Lung (tissue), 12 donors: ENCODE results near the gene SAMM50. TPM values are rescaled to one million over a fixed set of nuclear protein-coding genes. Genes with fewer than 3 reads are reported as not detected.

ENCODE experiments used
- ATAC-seq: fragments of 200-7000 bp; cut with Tn5 transposase; one replicate; pipeline ENCODE4 v1.9.1; 2020; ENCODE audit warnings: moderate number of reproducible peaks; ENCODE audit not compliant: insufficient read depth, low FRiP score
- DNase-seq, 3 donors: peaks; one replicate each; pipeline ENCODE4 v3.0.0-alpha.2; 2013 to 2017
- H3K27ac ChIP-seq, 2 donors: one replicate each; pipeline ENCODE4 v1.5.1; 2013; ENCODE audit warnings: mild to moderate bottlenecking in 2 of 2, moderate library complexity in 2 of 2, control low read depth in 1 of 2, inconsistent platforms in 1 of 2, low read depth in 1 of 2, low read length in 1 of 2
- H3K27me3 ChIP-seq, 3 donors: one replicate each; pipeline ENCODE4 v1.5.1; 2013; ENCODE audit warnings: low read length in 2 of 3; ENCODE audit not compliant: control insufficient read depth in 3 of 3, insufficient read depth in 3 of 3
- H3K36me3 ChIP-seq, 4 donors: one replicate each; pipeline ENCODE4 v1.5.1; 2013; ENCODE audit warnings: low read length in 4 of 4, mild to moderate bottlenecking in 1 of 4, moderate library complexity in 1 of 4; ENCODE audit not compliant: control insufficient read depth in 4 of 4, insufficient read depth in 4 of 4
- H3K4me1 ChIP-seq, 5 donors: one replicate each; pipeline ENCODE4 v1.5.1; 2013; ENCODE audit warnings: low read length in 5 of 5, mild to moderate bottlenecking in 2 of 5, moderate library complexity in 1 of 5; ENCODE audit not compliant: control insufficient read depth in 5 of 5, insufficient read depth in 5 of 5
- H3K4me3 ChIP-seq: one replicate; pipeline ENCODE4 v1.5.1; 2013; ENCODE audit warnings: mild to moderate bottlenecking, control low read depth, moderate library complexity
- H3K9ac ChIP-seq, 2 donors: one replicate each; pipeline ENCODE4 v1.5.1; 2013; ENCODE audit warnings: low read length in 2 of 2, control low read depth in 1 of 2; ENCODE audit not compliant: insufficient read depth in 1 of 2
- H3K9me3 ChIP-seq, 4 donors: one replicate each; pipeline ENCODE4 v1.5.1; 2013; ENCODE audit warnings: low read length in 3 of 4, mild to moderate bottlenecking in 1 of 4, moderate library complexity in 1 of 4; ENCODE audit not compliant: control insufficient read depth in 4 of 4, insufficient read depth in 3 of 4
- WGBS, 2 donors: extraction: QIAGEN DNeasy Blood & Tissue Kit; methylation state at CpG; one replicate each; pipeline ENCODE4 v1.1.7; 2013; 5-methylcytosine and 5-hydroxymethylcytosine counted together
- polyA plus RNA-seq, 2 donors: library from polyadenylated mRNA; stranded (reverse); fragments of 200-250 nt; gene quantifications; one replicate each; pipeline ENCODE4 v1.2.1, GENCODE V29; 2013
- total RNA-seq, 2 donors: library from RNA; depleted of rRNA in 1 of 2; stranded (reverse); fragments of >200 nt in 1 of 2; gene quantifications; one replicate each; pipeline ENCODE4 v1.2.1, GENCODE V29; 2014 to 2021
- TF ChIP-seq, protein P1 (sequence below): IDR thresholded peaks from 2 replicates; pipeline ENCODE4 v1.5.1; 2012; ENCODE audit warnings: mild to moderate bottlenecking; ENCODE audit errors: control extremely low read depth, extremely low read depth
- donor health status: control.
- donor health status: control.
- donor health status: Bipolar disorder and iron deficiency.
- donor health status: healthy.
- donor health status: DM: yes; HTN: yes; CAD: no.

The SAMM50 gene
- total and polyA plus RNA-seq, 4 donors: 11.2 to 35.9 (median 30.5) TPM

DNA sequence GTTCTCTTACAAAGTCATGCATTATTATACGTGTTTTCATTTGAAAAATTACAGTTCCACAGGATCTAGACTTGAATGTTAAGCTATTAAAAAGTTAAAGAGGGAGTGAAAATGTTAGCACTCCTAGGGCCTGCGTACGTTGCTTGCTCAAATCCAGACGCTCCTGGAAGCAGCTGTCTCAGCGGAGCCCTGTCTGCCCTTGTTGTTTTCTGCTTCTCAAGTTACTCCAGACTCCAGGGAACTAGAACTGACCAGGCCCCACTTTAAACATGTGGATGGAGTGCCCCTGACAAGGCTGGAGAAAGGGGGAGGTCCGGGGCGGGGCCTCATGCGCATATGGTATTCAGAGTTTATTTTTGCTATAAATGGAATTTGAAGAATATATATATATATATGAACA, 78.5 kb downstream of the SAMM50 start:
- no peak overlapping the region for H3K27ac ChIP-seq
- TF ChIP-seq, protein P1, sequence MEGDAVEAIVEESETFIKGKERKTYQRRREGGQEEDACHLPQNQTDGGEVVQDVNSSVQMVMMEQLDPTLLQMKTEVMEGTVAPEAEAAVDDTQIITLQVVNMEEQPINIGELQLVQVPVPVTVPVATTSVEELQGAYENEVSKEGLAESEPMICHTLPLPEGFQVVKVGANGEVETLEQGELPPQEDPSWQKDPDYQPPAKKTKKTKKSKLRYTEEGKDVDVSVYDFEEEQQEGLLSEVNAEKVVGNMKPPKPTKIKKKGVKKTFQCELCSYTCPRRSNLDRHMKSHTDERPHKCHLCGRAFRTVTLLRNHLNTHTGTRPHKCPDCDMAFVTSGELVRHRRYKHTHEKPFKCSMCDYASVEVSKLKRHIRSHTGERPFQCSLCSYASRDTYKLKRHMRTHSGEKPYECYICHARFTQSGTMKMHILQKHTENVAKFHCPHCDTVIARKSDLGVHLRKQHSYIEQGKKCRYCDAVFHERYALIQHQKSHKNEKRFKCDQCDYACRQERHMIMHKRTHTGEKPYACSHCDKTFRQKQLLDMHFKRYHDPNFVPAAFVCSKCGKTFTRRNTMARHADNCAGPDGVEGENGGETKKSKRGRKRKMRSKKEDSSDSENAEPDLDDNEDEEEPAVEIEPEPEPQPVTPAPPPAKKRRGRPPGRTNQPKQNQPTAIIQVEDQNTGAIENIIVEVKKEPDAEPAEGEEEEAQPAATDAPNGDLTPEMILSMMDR: no peak
- no peaks in the 10 kb centered on the region for H3K36me3 ChIP-seq
- no peaks in the 10 kb centered on the region for H3K27me3 ChIP-seq
- peak; percentile 56 to 71 (median 56) for DNase-seq
- no peak overlapping the region for H3K4me3 ChIP-seq
- H3K4me1 ChIP-seq: peaks cover 0 to 18% (median 8%) of the 10 kb centered on the region in 5 donors
- H3K9ac ChIP-seq: no peak overlapping the region
- 69 to 88% methylated on average over 8 of the region's 8 CpGs for WGBS, 2 donors
- ATAC-seq: no peak
- H3K9me3 ChIP-seq: no peaks in the 10 kb centered on the region

DNA sequence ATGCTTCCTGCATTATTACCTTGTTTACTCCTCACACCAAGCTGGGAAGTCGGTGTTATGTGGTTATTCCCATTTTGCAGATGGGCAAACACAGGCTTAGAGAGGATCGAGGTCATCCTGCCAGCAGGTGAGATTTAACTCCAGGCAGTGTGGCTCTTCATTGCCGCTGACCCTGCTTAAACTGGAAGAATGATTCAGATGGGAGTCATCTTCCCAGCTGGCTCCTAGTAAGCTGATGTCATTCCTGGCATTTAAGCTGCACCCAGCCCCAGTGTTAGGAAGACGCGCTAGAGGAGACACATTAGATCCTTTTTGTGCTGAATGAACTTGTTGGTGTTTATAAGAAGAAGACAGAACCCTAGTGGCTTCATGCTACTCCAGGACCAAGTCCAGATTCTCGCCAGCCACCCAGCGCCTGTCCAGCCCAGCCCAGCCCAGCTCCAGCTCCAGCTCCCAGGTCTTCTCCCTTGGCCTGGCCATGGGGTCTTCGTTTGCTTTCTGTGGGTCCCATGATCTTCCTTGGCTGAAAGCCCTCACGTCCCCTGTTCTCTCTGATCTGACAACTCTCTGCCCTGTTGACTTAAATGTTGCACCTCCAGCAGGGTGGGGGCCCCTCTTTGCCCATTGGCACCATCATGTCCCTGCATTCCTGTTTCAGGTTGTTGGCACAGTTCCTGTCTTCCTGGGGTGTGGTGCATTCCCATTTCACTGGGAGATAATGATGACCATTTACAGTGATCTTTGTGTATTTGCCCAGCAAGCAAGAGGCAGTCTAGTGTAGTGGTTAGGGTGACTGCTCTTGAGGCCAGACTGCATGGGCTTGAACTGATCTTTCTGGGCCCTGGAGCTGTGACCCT, 82.5 kb downstream of the SAMM50 start:
- Histone ChIP-seq H3K4me1 (peaks cover 0 to 16% (median 10%) of the 10 kb centered on the region in 5 donors), H3K9ac (no peak overlapping the region), H3K27me3 (no peaks in the 10 kb centered on the region), H3K4me3 (no peak overlapping the region), H3K27ac (peak overlapping the region; percentile 59 to 82), H3K36me3 (no peaks in the 10 kb centered on the region), H3K9me3 (no peaks in the 10 kb centered on the region)
- 75 to 80% methylated on average over 9 of the region's 9 CpGs for WGBS, 2 donors
- DNase-seq (no peak), ATAC-seq (no peak)
- TF ChIP-seq, protein P1: no peak

DNA sequence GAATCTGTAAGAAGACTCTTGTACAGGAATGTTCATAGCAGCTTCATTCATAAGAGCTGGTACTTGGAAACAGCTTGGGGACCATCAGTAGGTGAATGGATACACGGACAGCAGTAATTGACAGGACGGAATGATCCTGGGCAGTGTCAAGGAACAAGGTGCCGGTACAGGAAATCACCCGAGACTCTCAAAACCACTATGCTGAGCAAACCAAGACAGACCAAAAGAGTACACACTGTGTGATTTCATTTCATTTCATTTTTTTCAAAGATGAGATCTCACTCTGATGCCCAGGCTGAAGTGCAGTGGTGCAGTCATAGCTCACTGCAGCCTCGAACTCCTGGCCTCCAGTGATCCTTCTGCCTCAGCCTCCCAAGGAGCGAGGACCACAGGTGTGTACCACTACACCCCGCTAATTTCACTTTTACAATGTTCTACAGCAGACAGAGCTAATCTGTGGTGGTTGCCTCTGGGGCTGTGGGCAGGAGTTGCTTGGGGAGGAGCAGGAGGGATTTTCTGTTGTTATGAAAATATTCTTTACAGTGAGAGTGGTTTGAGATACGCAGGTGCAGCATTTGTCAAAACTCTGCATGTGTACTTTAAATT, 84.4 kb downstream of the SAMM50 start:
- H3K36me3 ChIP-seq: no peaks in the 10 kb centered on the region
- no peak overlapping the region for H3K27ac ChIP-seq
- peaks cover 0 to 13% (median 8%) of the 10 kb centered on the region in 5 donors for H3K4me1 ChIP-seq
- WGBS, 2 donors: 92 to 93% methylated on average over 8 of the region's 8 CpGs
- TF ChIP-seq, protein P1: no peak
- no peaks in the 10 kb centered on the region for H3K9me3 ChIP-seq
- DNase-seq (no peak), ATAC-seq (no peak)
- no peak overlapping the region for H3K9ac ChIP-seq
- H3K4me3 ChIP-seq: no peak overlapping the region
- H3K27me3 ChIP-seq: no peaks in the 10 kb centered on the region
